NCI-H2227 (cell line): ENCODE measurements around the gene TCIRG1.
A peak's percentile ranks its signal among the peaks of the same experiment; 100 is the strongest.

Source experiments
- DNase-seq: peaks from one replicate; lab custom pipeline; 2025; ENCODE audit not compliant: unreplicated experiment; lab: John Stamatoyannopoulos, UW

TCIRG1 gene

GRCh38 chr11:68017980-68018729 is 20.7 kb upstream of the TCIRG1 start:
- no peak for DNase-seq

DNA sequence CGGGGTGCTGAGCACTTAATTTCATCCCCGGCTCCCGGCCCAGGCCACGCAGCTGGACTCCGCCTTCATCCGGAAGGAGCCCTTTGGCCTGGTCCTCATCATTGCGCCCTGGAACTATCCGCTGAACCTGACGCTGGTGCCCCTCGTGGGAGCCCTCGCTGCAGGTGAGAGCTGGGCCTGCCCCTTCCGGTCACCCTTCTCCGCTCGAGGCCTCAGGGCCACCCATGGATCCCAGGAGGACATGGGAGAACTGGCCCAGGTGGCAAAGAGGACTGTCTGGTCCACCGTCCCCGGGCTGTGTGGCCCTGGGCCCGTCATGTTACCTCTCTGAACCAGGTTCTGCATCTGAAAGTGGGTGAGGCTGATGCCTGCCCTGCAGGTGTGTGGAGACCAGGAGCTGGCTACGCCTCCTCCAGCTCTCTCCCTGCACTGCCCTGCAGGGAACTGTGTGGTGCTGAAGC is 20.1 kb upstream of the TCIRG1 start:
- no peak for DNase-seq

DNA sequence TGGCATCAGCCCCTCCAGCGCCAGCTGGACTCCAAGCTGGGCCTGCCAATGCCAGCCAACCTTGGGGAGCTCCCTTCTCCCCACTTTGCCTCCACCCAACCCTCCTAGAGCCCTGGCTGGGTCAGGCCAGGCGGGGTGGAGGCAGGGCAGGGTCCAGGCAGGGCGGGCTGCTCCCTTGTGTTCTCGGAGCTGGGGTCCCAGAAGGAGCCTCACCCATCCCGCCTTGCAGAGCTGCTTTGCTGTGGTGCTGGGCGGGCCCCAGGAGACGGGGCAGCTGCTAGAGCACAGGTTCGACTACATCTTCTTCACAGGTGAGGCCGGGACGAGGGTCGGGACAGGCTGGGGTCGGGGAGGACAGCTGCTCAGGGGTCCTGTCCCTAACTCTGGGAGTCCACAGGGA is 19.3 kb upstream of the TCIRG1 start:
- no peak for DNase-seq

DNA sequence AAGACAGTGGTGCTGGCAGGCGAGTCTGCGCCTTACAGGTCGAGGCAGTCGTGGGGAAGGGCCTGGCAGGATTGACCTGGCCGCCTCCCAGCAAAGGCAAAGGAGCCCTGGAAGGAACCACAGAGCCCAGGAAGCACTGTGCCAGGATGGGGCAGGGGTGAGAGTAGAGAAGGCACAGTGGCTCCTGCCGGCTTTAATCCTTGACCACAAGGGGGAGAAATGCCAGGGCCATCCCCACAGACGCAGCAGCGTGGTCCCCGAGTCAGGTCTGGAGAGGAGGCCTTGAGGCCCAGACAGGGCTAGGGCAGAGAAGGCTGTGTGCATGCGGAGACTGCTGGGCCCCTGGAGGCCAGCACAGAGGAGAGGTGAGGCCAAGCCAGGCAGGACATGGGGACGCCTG is 18.2 kb upstream of the TCIRG1 start:
- DNase-seq: no peak

DNA sequence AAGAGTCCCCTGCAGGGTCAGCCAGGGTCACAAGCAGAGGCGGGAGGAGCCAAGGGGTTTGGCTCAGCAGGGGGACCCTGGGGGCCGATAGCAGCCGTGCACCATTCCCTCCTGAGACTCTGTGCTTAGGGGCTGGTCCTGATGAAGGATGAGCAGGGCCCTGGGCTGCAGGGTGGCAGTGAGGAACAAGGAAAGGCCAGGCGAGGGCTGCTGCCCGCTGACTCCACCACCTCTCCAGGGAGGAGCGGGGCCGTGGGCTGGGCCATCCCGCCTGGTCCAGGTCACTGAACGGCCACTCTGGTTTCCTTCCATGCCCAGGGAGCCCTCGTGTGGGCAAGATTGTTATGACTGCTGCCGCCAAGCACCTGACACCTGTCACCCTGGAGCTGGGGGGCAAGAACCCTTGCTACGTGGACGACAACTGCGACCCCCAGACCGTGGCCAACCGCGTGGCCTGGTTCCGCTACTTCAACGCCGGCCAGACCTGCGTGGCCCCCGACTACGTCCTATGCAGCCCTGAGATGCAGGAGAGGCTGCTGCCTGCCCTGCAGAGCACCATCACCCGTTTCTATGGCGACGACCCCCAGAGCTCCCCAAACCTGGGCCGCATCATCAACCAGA is 17.5 kb upstream of the TCIRG1 start:
- no peak for DNase-seq

- no peak for DNase-seq
These were observed 16.3 kb upstream of the TCIRG1 start for GRCh38 chr11:68022531-68022930.

GRCh38 chr11:68024508-68024907 is 14.3 kb upstream of the TCIRG1 start:
- DNase-seq: no peak

GRCh38 chr11:68025047-68025446 is 13.8 kb upstream of the TCIRG1 start:
- DNase-seq: no peak

GRCh38 chr11:68026391-68027105 is 12.3 kb upstream of the TCIRG1 start:
- no peak for DNase-seq

GRCh38 chr11:68027667-68028066 is 11.2 kb upstream of the TCIRG1 start:
- DNase-seq: no peak

GRCh38 chr11:68028802-68029545 is 9.9 kb upstream of the TCIRG1 start:
- no peak for DNase-seq

GRCh38 chr11:68030318-68031143 is 8.3 kb upstream of the TCIRG1 start, which contains the start of gene NDUFS8:
TSS of gene NDUFS8 (plus strand) at chr11:68030681. CDS start at chr11:68032152, 1,471 bp downstream.
- peak; percentile 99 for DNase-seq

GRCh38 chr11:68031144-68031464 is 7.7 kb upstream of the TCIRG1 start:
- no peak for DNase-seq

DNA sequence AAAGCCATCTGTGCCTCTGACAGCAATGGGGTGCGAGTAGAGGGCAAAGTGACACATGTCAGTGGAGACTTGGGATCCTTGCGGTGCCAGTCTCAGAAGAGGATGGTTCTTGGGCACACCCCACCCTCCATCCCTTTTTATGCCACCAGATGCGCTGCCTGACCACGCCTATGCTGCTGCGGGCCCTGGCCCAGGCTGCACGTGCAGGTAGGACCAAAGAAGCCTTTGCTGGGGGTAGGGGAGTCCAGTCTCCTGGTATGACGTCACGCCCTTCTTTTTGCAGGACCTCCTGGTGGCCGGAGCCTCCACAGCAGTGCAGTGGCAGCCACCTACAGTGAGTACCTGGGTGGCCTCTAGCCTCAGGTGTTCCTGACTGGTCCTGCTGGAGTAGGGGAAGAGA is 6.8 kb upstream of the TCIRG1 start:
- no peak for DNase-seq

DNA sequence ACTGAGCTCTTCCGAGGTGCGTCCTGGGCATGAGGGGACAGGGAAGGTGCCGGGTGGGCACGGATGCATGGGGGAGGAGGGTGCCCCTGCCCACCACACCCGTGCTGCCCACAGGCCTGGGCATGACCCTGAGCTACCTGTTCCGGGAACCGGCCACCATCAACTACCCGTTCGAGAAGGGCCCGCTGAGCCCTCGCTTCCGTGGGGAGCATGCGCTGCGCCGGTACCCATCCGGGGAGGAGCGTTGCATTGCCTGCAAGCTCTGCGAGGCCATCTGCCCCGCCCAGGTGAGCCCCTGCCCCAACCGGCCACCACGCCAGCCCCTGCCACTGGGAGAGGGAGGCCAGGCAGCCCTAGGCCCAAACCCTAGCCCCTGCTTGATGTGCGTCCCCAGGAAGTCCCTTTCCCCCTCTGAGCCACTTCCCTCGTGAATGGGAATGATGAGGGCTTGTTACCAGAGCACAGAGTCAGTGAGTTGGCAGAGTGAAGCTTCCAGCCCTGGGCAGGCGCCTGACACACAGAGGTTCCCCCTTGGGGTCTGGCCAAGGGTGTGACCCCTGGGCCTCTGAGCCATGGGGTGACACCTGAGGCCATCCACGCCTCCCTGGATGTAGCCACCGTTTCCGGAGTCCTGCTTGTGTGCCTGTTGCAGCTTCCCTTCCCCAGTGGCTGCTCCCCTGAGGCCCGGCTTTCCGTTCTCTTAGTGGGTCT is 5.7 kb upstream of the TCIRG1 start:
- no peak for DNase-seq

DNA sequence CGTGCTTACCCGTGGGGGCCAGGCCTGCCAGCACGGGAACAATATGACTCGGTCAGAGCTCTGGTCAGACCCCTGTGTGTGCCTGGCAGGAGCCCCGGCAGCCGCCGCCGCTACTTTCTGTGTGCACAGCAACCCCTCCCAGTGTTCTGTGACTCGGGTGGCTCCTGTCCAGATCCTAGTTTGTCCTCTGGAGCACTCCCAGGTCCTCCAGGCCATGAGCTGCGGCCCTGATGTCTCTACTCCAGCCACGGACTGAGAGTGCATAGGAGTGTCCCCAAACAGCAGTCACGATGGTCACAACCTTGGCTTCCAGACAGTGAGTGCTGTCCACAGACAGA is 5.1 kb upstream of the TCIRG1 start:
- DNase-seq: no peak

DNA sequence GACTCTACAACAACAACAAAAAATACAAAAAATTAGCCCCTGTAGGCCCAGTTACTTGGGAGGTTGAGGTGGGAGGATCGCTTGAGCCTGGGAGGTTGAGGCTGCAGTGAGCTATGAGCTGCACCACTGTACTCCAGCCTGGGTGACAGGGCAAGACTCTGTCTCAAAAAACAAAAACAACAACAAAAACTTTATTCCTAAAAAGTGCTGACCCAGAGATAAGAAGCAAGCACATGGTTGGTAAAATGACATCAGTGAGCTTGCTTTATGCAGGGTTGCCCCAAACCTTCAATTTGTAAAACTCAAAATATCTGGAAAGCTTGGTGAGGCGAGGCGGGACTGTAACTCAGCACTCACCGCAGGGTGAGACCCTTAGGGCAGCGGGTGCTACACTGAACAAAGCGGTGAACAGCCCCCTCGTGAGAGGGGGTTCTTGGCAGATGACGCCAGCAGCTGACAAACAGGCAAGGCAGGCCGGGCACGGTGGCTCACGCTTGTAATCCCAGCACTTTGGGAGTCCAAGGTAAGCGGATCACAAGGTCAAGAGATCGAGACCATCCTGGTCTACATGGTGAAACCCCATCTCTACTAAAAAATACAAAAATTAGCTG is 3.5 kb upstream of the TCIRG1 start:
- DNase-seq: no peak

- DNase-seq: no peak
These were observed 2.6 kb upstream of the TCIRG1 start for GRCh38 chr11:68036141-68036716.

GRCh38 chr11:68036717-68037239 is 2.0 kb upstream of the TCIRG1 start:
- no peak for DNase-seq
